SK-N-SH treated with all-trans-retinoic acid at 6 μM for 48 hours (cell line): ENCODE measurements around the gene APLF.

Experiments
- ATAC-seq: fragments of 200-7000 bp; cut with Tn5 transposase; 3 replicates; pipeline ENCODE4 v1.9.1; 2020; ENCODE audit warnings: mild to moderate bottlenecking, moderate library complexity
- ARNTL ChIP-seq: fragments of 450-650 bp; formaldehyde crosslinking; IDR thresholded peaks from 2 replicates; pipeline ENCODE4 v1.5.0; 2020; ENCODE audit warnings: low read depth, mild to moderate bottlenecking, moderate library complexity, borderline replicate concordance
- BACH2 ChIP-seq: fragments of 250-450 bp; sonication (Bioruptor Pico); IDR thresholded peaks from 2 replicates; pipeline ENCODE4 v1.9.0; 2021; ENCODE audit warnings: mild to moderate bottlenecking, borderline replicate concordance
- CREB5 ChIP-seq: fragments of 250-450 bp; sonication (Bioruptor Pico); IDR thresholded peaks from 2 replicates; pipeline ENCODE4 v1.5.1; 2020; ENCODE audit warnings: low read depth, mild to moderate bottlenecking, moderate library complexity
- CSDC2 ChIP-seq: fragments of 250-450 bp; sonication (Bioruptor Pico); IDR thresholded peaks from 2 replicates; pipeline ENCODE4 v1.5.0; 2020; ENCODE audit warnings: mild to moderate bottlenecking, moderate library complexity
- CSRNP3 ChIP-seq: fragments of 250-450 bp; sonication (Bioruptor Pico); IDR thresholded peaks from 2 replicates; pipeline ENCODE4 v1.5.1; 2021; ENCODE audit warnings: mild to moderate bottlenecking, moderate library complexity
- ESRRG ChIP-seq: fragments of 250-450 bp; sonication (Bioruptor Pico); IDR thresholded peaks from 2 replicates; pipeline ENCODE4 v1.6.1; 2021; ENCODE audit warnings: mild to moderate bottlenecking
- GLIS3 ChIP-seq: fragments of 250-450 bp; sonication (Bioruptor Pico); IDR thresholded peaks from 2 replicates; pipeline ENCODE4 v1.5.0; 2020; ENCODE audit warnings: mild to moderate bottlenecking, moderate library complexity
- ISL1 ChIP-seq: fragments of 250-450 bp; sonication (Bioruptor Pico); IDR thresholded peaks from 2 replicates; pipeline ENCODE4 v2.1.2; 2022; ENCODE audit warnings: mild to moderate bottlenecking, moderate library complexity
- OSR1 ChIP-seq: fragments of 250-450 bp; sonication (Bioruptor Pico); IDR thresholded peaks from 2 replicates; pipeline ENCODE4 v1.8.0; 2022; ENCODE audit warnings: moderate library complexity, mild to moderate bottlenecking, inconsistent platforms
- PATZ1 ChIP-seq: fragments of 250-450 bp; sonication (Bioruptor Pico); IDR thresholded peaks from 2 replicates; pipeline ENCODE4 v1.8.0; 2020; ENCODE audit warnings: mild to moderate bottlenecking, moderate library complexity, borderline replicate concordance
- POU6F1 ChIP-seq: fragments of 250-450 bp; sonication (Bioruptor Pico); IDR thresholded peaks from 2 replicates; pipeline ENCODE4 v1.8.0; 2021; ENCODE audit warnings: low read depth, mild to moderate bottlenecking, moderate library complexity, borderline replicate concordance
- PPARA ChIP-seq: fragments of 250-450 bp; sonication (Bioruptor Pico); IDR thresholded peaks from 2 replicates; pipeline ENCODE4 v1.5.0; 2020; ENCODE audit warnings: mild to moderate bottlenecking, borderline replicate concordance
- RARB ChIP-seq: fragments of 250-450 bp; sonication (Bioruptor Pico); IDR thresholded peaks from 2 replicates; pipeline ENCODE4 v1.8.0; 2021; ENCODE audit warnings: mild to moderate bottlenecking, moderate library complexity
- SNAI2 ChIP-seq: fragments of 250-450 bp; sonication (Bioruptor Pico); IDR thresholded peaks from 2 replicates; pipeline ENCODE4 v1.5.0; 2020; ENCODE audit warnings: mild to moderate bottlenecking, moderate library complexity
- TCF4 ChIP-seq: fragments of 250-450 bp; sonication (Bioruptor Pico); IDR thresholded peaks from 2 replicates; pipeline ENCODE4 v1.8.0; 2021; ENCODE audit warnings: mild to moderate bottlenecking, moderate library complexity, borderline replicate concordance
- TOX ChIP-seq: fragments of 250-450 bp; sonication (Bioruptor Pico); IDR thresholded peaks from 2 replicates; pipeline ENCODE4 v1.8.0; 2021; ENCODE audit warnings: mild to moderate bottlenecking, moderate library complexity, borderline replicate concordance
- TSHZ2 ChIP-seq: fragments of 250-450 bp; sonication (Bioruptor Pico); IDR thresholded peaks from 2 replicates; pipeline ENCODE4 v1.5.0; 2020; ENCODE audit warnings: mild to moderate bottlenecking, moderate library complexity
- ZC3H10 ChIP-seq: fragments of 250-450 bp; sonication (Bioruptor Pico); IDR thresholded peaks from 2 replicates; pipeline ENCODE4 v1.5.1; 2021; ENCODE audit warnings: mild to moderate bottlenecking, moderate library complexity
- ZFP3 ChIP-seq: fragments of 250-450 bp; sonication (Bioruptor Pico); IDR thresholded peaks from 2 replicates; pipeline ENCODE4 v1.5.0; 2020; ENCODE audit warnings: mild to moderate bottlenecking, moderate library complexity
- ZFP30 ChIP-seq: fragments of 450-650 bp; formaldehyde crosslinking; IDR thresholded peaks from 2 replicates; pipeline ENCODE4 v1.5.0; 2022; ENCODE audit warnings: mild to moderate bottlenecking, moderate library complexity
- ZNF565 ChIP-seq: fragments of 450-650 bp; formaldehyde crosslinking; conservative IDR thresholded peaks from 2 replicates; pipeline ENCODE4 v1.5.0; 2020; ENCODE audit warnings: low read depth, mild to moderate bottlenecking, moderate library complexity
- ZNF70 ChIP-seq: fragments of 450-650 bp; formaldehyde crosslinking; IDR thresholded peaks from 2 replicates; pipeline ENCODE4 v1.5.0; 2020; ENCODE audit warnings: mild to moderate bottlenecking, moderate library complexity
- ZNF8 ChIP-seq: fragments of 450-650 bp; formaldehyde crosslinking; IDR thresholded peaks from 2 replicates; pipeline ENCODE4 v1.5.0; 2020; ENCODE audit warnings: mild to moderate bottlenecking, moderate library complexity

Gene APLF

GRCh38 chr2:68467077-68467960 is at the start of gene APLF, which contains the start of gene FBXO48:
Gene APLF, plus strand, starts transcription at chr2:68467585. Its CDS starts 147 bp downstream, at chr2:68467732.
Gene FBXO48, minus strand, starts transcription at chr2:68467294. Its CDS starts 2,149 bp downstream, at chr2:68465145.
- TF ChIP-seq SNAI2 (CRISPR knock-in tag), result no peak
- no peak for TF ChIP-seq TOX
- no peak for TF ChIP-seq RARB (CRISPR knock-in tag)
- no peak for TF ChIP-seq BACH2 (CRISPR knock-in tag)
- TF ChIP-seq PATZ1 (CRISPR knock-in tag), result no peak
- no peak for TF ChIP-seq ISL1 (CRISPR knock-in tag)
- TF ChIP-seq GLIS3 (CRISPR knock-in tag), result no peak
- TF ChIP-seq POU6F1 (CRISPR knock-in tag), result no peak
- no peak for TF ChIP-seq CREB5 (CRISPR knock-in tag)
- no peak for TF ChIP-seq ARNTL (CRISPR knock-in tag)
- no peak for TF ChIP-seq PPARA (CRISPR knock-in tag)
- no peak for TF ChIP-seq ZFP30
- no peak for TF ChIP-seq ZNF565
- TF ChIP-seq TCF4, result no peak
- TF ChIP-seq ESRRG, result no peak
- no peak for TF ChIP-seq ZC3H10 (CRISPR knock-in tag)
- no peak for TF ChIP-seq OSR1
- TF ChIP-seq CSRNP3 (CRISPR knock-in tag), result no peak
- 0 out of 2 replicates have a peak, but pooled peaks have one; percentile 33 for TF ChIP-seq CSDC2
- no peak for TF ChIP-seq ZNF8 (CRISPR knock-in tag)
- 0 out of 2 replicates have a peak, but pooled peaks have one; percentile 37 for TF ChIP-seq ZFP3 (CRISPR knock-in tag)
- TF ChIP-seq ZNF70 (CRISPR knock-in tag), result no peak
- TF ChIP-seq TSHZ2, result 0 out of 2 replicates have a peak, but pooled peaks have one; percentile 33
- ATAC-seq, result peak; percentile 97

- ATAC-seq, result no peak
- TF ChIP-seq GLIS3 (CRISPR knock-in tag) (no peak), ZC3H10 (CRISPR knock-in tag) (no peak), ISL1 (CRISPR knock-in tag) (no peak), TOX (no peak), CREB5 (CRISPR knock-in tag) (no peak), ESRRG (no peak), PATZ1 (CRISPR knock-in tag) (no peak), TSHZ2 (no peak)
Measured at GRCh38 chr2:68417926-68418325, 49.5 kb upstream of the APLF start.
